Spinal cord (tissue), 10 donors: ENCODE measurements around the gene SPAG6. TPM values are rescaled to one million over a fixed set of nuclear protein-coding genes. Genes with fewer than 3 reads are reported as not detected.

ENCODE experiments used
- DNase-seq, 6 donors: peaks; one replicate each; pipeline versions ENCODE4 v3.0.0 to v3.0.0-alpha.2; 2013 to 2015; ENCODE audit warnings: low spot score in 6 of 6, low read depth in 4 of 6
- H3K27ac ChIP-seq: one replicate; pipeline ENCODE4 v1.5.1; 2013; ENCODE audit warnings: low read depth, low read length, control low read depth
- H3K27me3 ChIP-seq: one replicate; pipeline ENCODE4 v1.6.1; 2013; ENCODE audit warnings: low read length; ENCODE audit not compliant: control insufficient read depth, insufficient read depth
- H3K36me3 ChIP-seq: one replicate; pipeline ENCODE4 v1.6.1; 2013; ENCODE audit warnings: low read length; ENCODE audit not compliant: control insufficient read depth, insufficient read depth
- H3K4me1 ChIP-seq: one replicate; pipeline ENCODE4 v1.6.1; 2013; ENCODE audit warnings: low read length; ENCODE audit not compliant: control insufficient read depth, insufficient read depth
- H3K4me3 ChIP-seq: one replicate; pipeline ENCODE4 v1.5.1; 2013; ENCODE audit warnings: low read depth, low read length, control low read depth
- H3K9me3 ChIP-seq: one replicate; pipeline ENCODE4 v1.6.1; 2013; ENCODE audit warnings: low read length; ENCODE audit not compliant: control insufficient read depth, insufficient read depth
- whole genome bisulfite sequencing: methylation state at CpG from one replicate; pipeline ENCODE4 v1.1.5; 2013; ENCODE audit warnings: missing lambda C conversion rate; ENCODE audit not compliant: insufficient coverage; 5-methylcytosine and 5-hydroxymethylcytosine counted together
- polyA plus RNA-seq, 2 donors: library from polyadenylated mRNA; unstranded; fragments of 120-200 nt; gene quantifications; one replicate each; pipeline ENCODE4 v1.2.1, GENCODE V29; 2013; ENCODE audit not compliant: insufficient read length in 2 of 2
- total RNA-seq, 2 donors: library from RNA; depleted of rRNA in 1 of 2; stranded (reverse); fragments of 120-200 nt in 1 of 2; fragments of >200 nt in 1 of 2; gene quantifications; one replicate each; pipeline versions ENCODE4 v1.2.3 to v1.2.4, GENCODE V29; 2013 to 2014
- donor health status: healthy.

Gene SPAG6
- total and polyA plus RNA-seq, 4 donors = 4.5 to 19.4 (median 11.5) TPM

- Histone ChIP-seq H3K36me3 (no peaks in the 10 kb centered on the region), H3K4me1 (no peaks in the 10 kb centered on the region), H3K27ac (no peak overlapping the region), H3K9me3 (no peaks in the 10 kb centered on the region), H3K4me3 (no peak overlapping the region), H3K27me3 (no peaks in the 10 kb centered on the region)
- WGBS = 100% methylated on average over 1 of the region's 4 CpGs
- no peak for DNase-seq
Observed at GRCh38 chr10:22420787-22421517, 75.7 kb downstream of the SPAG6 start.

GRCh38 chr10:22426653-22427052 is 81.4 kb downstream of the SPAG6 start:
- Histone ChIP-seq H3K4me3 (no peak overlapping the region), H3K4me1 (no peaks in the 10 kb centered on the region), H3K27ac (no peak overlapping the region), H3K9me3 (no peaks in the 10 kb centered on the region), H3K36me3 (no peaks in the 10 kb centered on the region), H3K27me3 (peaks cover 5% of the 10 kb centered on the region)
- DNase-seq = no peak
- WGBS = 93% methylated on average over 2 of the region's 5 CpGs

GRCh38 chr10:22427101-22427500 is 81.8 kb downstream of the SPAG6 start:
- H3K9me3 ChIP-seq = no peaks in the 10 kb centered on the region
- DNase-seq = no peak
- H3K4me1 ChIP-seq = no peaks in the 10 kb centered on the region
- H3K4me3 ChIP-seq = no peak overlapping the region
- H3K27me3 ChIP-seq = peaks cover 5% of the 10 kb centered on the region
- H3K36me3 ChIP-seq = no peaks in the 10 kb centered on the region
- no peak overlapping the region for H3K27ac ChIP-seq
- 18% methylated on average over 1 of the region's 3 CpGs for WGBS

- no peak overlapping the region for H3K4me3 ChIP-seq
- DNase-seq = peak in 2 of 6 donors; percentile 48 to 62
- H3K36me3 ChIP-seq = no peaks in the 10 kb centered on the region
- H3K9me3 ChIP-seq = no peaks in the 10 kb centered on the region
- H3K27ac ChIP-seq = no peak overlapping the region
- 25% methylated on average over 2 of the region's 6 CpGs for WGBS
- no peaks in the 10 kb centered on the region for H3K4me1 ChIP-seq
- peaks cover 5% of the 10 kb centered on the region for H3K27me3 ChIP-seq
Observed at GRCh38 chr10:22427890-22428571, 82.7 kb downstream of the SPAG6 start.

GRCh38 chr10:22429146-22429545 is 83.8 kb downstream of the SPAG6 start:
- Histone ChIP-seq H3K27me3 (peaks cover 5% of the 10 kb centered on the region), H3K27ac (no peak overlapping the region), H3K4me3 (no peak overlapping the region), H3K9me3 (no peaks in the 10 kb centered on the region), H3K36me3 (no peaks in the 10 kb centered on the region), H3K4me1 (no peaks in the 10 kb centered on the region)
- no CpG with 5 or more reads among the region's 3 CpGs for WGBS
- no peak for DNase-seq

GRCh38 chr10:22429981-22430421 is 84.7 kb downstream of the SPAG6 start:
- DNase-seq = no peak
- Histone ChIP-seq H3K36me3 (no peaks in the 10 kb centered on the region), H3K27me3 (peaks cover 5% of the 10 kb centered on the region), H3K27ac (no peak overlapping the region), H3K4me1 (no peaks in the 10 kb centered on the region), H3K9me3 (no peaks in the 10 kb centered on the region), H3K4me3 (no peak overlapping the region)
- WGBS = 75% methylated on average over 2 of the region's 8 CpGs

GRCh38 chr10:22433875-22434274 is 88.6 kb downstream of the SPAG6 start:
- H3K27me3 ChIP-seq = peaks cover 5% of the 10 kb centered on the region
- peaks cover 18% of the 10 kb centered on the region for H3K4me1 ChIP-seq
- no peak overlapping the region for H3K27ac ChIP-seq
- no peak overlapping the region for H3K4me3 ChIP-seq
- no CpG with 5 or more reads among the region's 2 CpGs for WGBS
- no peaks in the 10 kb centered on the region for H3K36me3 ChIP-seq
- H3K9me3 ChIP-seq = no peaks in the 10 kb centered on the region
- no peak for DNase-seq

- Histone ChIP-seq H3K36me3 (no peaks in the 10 kb centered on the region), H3K4me3 (no peak overlapping the region), H3K4me1 (peaks cover 18% of the 10 kb centered on the region), H3K27ac (no peak overlapping the region), H3K27me3 (peaks cover 5% of the 10 kb centered on the region), H3K9me3 (no peaks in the 10 kb centered on the region)
- no peak for DNase-seq
- WGBS = no CpG with 5 or more reads among the region's 2 CpGs
Observed at GRCh38 chr10:22434521-22434920, 89.2 kb downstream of the SPAG6 start.

- Histone ChIP-seq H3K4me3 (no peak overlapping the region), H3K36me3 (no peaks in the 10 kb centered on the region), H3K27me3 (no peaks in the 10 kb centered on the region), H3K4me1 (peaks cover 18% of the 10 kb centered on the region), H3K9me3 (no peaks in the 10 kb centered on the region), H3K27ac (no peak overlapping the region)
- DNase-seq = no peak
- 96% methylated on average over 9 of the region's 10 CpGs for WGBS
Observed at GRCh38 chr10:22435650-22436049, 90.4 kb downstream of the SPAG6 start.

- peak overlapping the region; percentile 96 for H3K27ac ChIP-seq
- no peak for DNase-seq
- no peaks in the 10 kb centered on the region for H3K27me3 ChIP-seq
- H3K4me3 ChIP-seq = peak overlapping the region; percentile 92
- no peaks in the 10 kb centered on the region for H3K9me3 ChIP-seq
- WGBS = 15% methylated on average over 35 of the region's 35 CpGs
- peaks cover 18% of the 10 kb centered on the region for H3K4me1 ChIP-seq
- H3K36me3 ChIP-seq = no peaks in the 10 kb centered on the region
Observed at GRCh38 chr10:22436526-22436892, 91.2 kb downstream of the SPAG6 start.
